HCT116 (cell line): ENCODE measurements around the gene CYTIP.

Source experiments
- CEBPB ChIP-seq: IDR thresholded peaks from 2 replicates; pipeline ENCODE4 v1.6.1; 2012; ENCODE audit warnings: low read depth
- EGR1 ChIP-seq: IDR thresholded peaks from 2 replicates; pipeline ENCODE4 v1.6.1; 2012; ENCODE audit warnings: low read depth
- EZH2 ChIP-seq: fragments of 200-600 bp; sonication (generic); IDR thresholded peaks from 2 replicates; pipeline ENCODE4 v1.6.1; 2017; ENCODE audit warnings: antibody characterized with exemption, mixed run types
- JUND ChIP-seq: IDR thresholded peaks from 2 replicates; pipeline ENCODE4 v1.6.1; 2012
- POLR2A ChIP-seq: IDR thresholded peaks from 2 replicates; pipeline ENCODE4 v1.7.0; 2011; ENCODE audit warnings: borderline replicate concordance; ENCODE audit not compliant: insufficient read depth, insufficient read length; ENCODE audit errors: extremely low read depth
- POLR2AphosphoS5 ChIP-seq: IDR thresholded peaks from 2 replicates; pipeline ENCODE4 v1.6.1; 2011; ENCODE audit warnings: mild to moderate bottlenecking, low read depth, low read length, moderate library complexity
- RAD21 ChIP-seq: IDR thresholded peaks from 2 replicates; pipeline ENCODE4 v1.6.1; 2012; ENCODE audit warnings: low read depth, mild to moderate bottlenecking
- YY1 ChIP-seq: IDR thresholded peaks from 2 replicates; pipeline ENCODE4 v1.6.1; 2011; ENCODE audit warnings: low read length, low read depth, moderate library complexity, mild to moderate bottlenecking; ENCODE audit not compliant: insufficient replicate concordance; ENCODE audit errors: extremely low read depth
- ZNF274 ChIP-seq: fragments of 200-500 bp; sonication (Bioruptor generic); IDR thresholded peaks from 2 replicates; pipeline ENCODE4 v1.6.1; 2014; ENCODE audit warnings: mild to moderate bottlenecking, low read depth, low read length, inconsistent platforms
- TF ChIP-seq, protein P1 (sequence below), 3 experiments: fragments of 200-600 bp in 1 of 3; sonication (generic) in 1 of 3; IDR thresholded peaks in 2 of 3; conservative IDR thresholded peaks in 1 of 3; 2 replicates each; pipeline ENCODE4 v1.5.1; 2012 to 2017; ENCODE audit warnings: low read depth in 2 of 3, low read length in 2 of 3, antibody characterized with exemption in 1 of 3, borderline replicate concordance in 1 of 3, control low read depth in 1 of 3, mild to moderate bottlenecking in 1 of 3, mixed read lengths in 1 of 3, mixed run types in 1 of 3, moderate library complexity in 1 of 3; ENCODE audit not compliant: insufficient read depth in 1 of 3
- TF ChIP-seq, protein P2 (sequence below): IDR thresholded peaks from 2 replicates; pipeline ENCODE4 v1.6.1; 2012

DNA sequence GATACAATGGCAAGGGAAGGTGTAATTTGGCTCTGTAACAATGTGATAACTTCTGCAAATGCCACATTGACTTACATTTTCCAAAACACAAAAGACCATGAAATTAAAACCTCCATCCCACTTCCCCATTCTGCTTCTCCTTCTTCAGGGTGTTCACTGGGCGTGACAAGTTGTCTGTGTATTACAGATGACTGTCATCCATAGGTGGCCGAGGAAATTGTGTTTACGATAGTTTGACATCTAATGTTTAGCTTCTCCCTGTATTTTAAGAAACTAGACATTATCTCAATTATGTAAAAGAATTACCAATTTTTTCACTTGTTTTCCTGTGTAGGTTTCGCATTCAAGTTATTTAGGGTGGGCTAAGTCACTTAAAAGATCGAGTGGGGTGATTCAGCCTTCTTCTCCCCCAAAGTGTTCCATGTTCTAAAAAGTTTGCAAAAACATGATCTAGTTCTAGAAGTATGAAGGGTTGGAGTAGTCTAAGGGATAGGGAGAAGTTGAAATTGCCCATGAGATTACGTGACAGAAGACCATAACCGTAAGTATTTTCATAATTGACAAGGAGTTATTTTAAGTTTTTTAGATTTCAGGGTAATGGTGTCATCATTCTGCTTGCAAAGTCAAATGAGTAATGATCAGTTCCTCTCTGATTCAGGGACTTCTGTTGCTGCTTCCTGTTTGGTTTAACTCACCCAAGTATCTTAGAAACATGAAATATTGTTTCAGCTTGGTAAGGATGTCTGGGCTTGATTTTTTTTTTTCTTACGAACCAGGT is 25.2 kb upstream of the CYTIP start:
- TF ChIP-seq, protein P1, sequence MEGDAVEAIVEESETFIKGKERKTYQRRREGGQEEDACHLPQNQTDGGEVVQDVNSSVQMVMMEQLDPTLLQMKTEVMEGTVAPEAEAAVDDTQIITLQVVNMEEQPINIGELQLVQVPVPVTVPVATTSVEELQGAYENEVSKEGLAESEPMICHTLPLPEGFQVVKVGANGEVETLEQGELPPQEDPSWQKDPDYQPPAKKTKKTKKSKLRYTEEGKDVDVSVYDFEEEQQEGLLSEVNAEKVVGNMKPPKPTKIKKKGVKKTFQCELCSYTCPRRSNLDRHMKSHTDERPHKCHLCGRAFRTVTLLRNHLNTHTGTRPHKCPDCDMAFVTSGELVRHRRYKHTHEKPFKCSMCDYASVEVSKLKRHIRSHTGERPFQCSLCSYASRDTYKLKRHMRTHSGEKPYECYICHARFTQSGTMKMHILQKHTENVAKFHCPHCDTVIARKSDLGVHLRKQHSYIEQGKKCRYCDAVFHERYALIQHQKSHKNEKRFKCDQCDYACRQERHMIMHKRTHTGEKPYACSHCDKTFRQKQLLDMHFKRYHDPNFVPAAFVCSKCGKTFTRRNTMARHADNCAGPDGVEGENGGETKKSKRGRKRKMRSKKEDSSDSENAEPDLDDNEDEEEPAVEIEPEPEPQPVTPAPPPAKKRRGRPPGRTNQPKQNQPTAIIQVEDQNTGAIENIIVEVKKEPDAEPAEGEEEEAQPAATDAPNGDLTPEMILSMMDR (IDR thresholded peaks at IDR 0.05 in 2 of 3, conservative IDR thresholded peaks at IDR 0.05 in 1 of 3; ENCODE audit: borderline replicate concordance in 1 of 3, insufficient read depth in 1 of 3, low read depth in 2 of 3, low read length in 2 of 3): no peak
- TF ChIP-seq POLR2A (no peak), YY1 (no peak), POLR2AphosphoS5 (no peak), JUND (no peak), EZH2 (no peak), ZNF274 (no peak), CEBPB (no peak), EGR1 (no peak), RAD21 (no peak)
- TF ChIP-seq, protein P2, sequence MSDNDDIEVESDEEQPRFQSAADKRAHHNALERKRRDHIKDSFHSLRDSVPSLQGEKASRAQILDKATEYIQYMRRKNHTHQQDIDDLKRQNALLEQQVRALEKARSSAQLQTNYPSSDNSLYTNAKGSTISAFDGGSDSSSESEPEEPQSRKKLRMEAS: no peak
